Measurements from ENCODE around the gene DLX3.

Gene DLX3

DNA sequence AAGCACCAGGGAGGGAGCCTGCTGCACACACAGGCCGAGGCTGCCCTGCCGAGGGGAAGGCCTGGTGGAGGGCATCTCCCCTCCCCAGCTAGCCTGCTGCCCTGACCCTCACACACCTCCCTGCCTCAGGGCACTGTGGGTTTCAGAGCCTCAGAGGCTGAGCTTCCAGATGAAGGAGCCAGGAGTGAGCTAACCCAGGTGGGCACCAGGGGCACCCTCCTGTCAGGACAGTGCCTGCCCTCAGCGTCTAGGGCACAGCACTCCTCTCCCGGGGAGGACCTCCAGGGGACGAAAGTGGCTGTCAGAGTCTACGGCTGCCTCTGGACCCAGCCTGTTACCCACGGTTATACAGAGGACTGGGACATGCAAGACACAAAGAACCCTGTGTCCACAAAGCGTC, 48.8 kb downstream of the DLX3 start:
- H3K4me1 Mint-ChIP-seq = no peaks in the 10 kb centered on the region
- peak; percentile 18 for ATAC-seq
- H3K27ac Mint-ChIP-seq = no peak overlapping the region
- peaks cover 70% of the 10 kb centered on the region for H3K27me3 Mint-ChIP-seq
- H3K4me3 Mint-ChIP-seq = no peak overlapping the region
- no peaks in the 10 kb centered on the region for H3K36me3 Mint-ChIP-seq
- no peaks in the 10 kb centered on the region for H3K9me3 Mint-ChIP-seq

DNA sequence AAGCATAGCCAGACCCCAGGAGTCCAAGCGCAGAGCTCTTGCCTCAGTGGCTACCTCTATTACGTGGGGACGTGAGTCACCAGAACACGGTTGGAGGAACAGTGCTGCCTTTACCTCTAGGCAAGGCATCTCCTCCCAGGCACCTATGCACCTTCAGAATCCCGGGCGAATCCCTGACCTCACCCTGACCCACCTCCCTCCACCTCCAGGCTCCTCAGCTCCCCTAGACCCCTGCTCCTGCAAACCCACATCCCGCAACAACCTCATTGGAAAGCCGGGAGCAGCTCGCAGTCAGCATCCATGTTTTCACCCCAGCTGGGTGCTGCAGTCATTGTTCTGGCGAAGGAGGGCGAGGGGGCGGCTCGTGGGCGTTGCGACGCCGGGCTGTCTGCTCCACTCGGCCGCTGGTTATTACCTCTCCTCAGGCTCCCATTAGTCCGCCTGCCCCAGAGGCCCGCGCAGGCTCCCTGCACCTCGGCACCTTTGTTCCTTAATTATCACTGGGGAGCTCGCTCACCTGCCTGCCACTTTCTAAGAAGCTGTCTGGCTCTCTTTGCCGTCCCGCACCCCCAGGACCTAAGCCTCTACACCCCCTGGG, 50.7 kb downstream of the DLX3 start:
- ATAC-seq = no peak

DNA sequence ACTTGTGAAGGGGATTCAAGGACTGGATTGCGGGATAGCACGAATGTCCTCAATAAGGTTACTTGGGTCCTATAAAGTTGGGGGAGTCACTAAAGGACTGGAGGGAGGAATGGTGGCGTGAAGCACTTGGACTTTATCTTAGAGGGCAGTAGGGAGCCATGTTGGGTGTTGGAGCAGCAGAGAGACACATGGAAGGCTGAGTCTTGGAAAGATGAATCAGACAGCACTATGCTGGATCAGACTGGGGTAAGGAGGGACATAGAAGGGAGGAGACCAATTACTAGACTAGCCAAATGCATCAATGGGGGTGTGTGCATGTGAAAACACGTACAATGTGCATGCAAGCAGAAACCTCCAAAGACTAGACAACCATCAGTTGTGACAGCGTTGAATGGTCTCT, 52.1 kb downstream of the DLX3 start:
- ATAC-seq = no peak
- H3K4me3 Mint-ChIP-seq = no peak overlapping the region
- H3K4me1 Mint-ChIP-seq = no peaks in the 10 kb centered on the region
- H3K27ac Mint-ChIP-seq = no peak overlapping the region
- H3K36me3 Mint-ChIP-seq = no peaks in the 10 kb centered on the region
- H3K9me3 Mint-ChIP-seq = no peaks in the 10 kb centered on the region
- H3K27me3 Mint-ChIP-seq = peaks cover 69% of the 10 kb centered on the region

More for the DNA sequence above, 50.7 kb downstream of the DLX3 start:
- H3K27ac Mint-ChIP-seq = no peak overlapping the region
- no peaks in the 10 kb centered on the region for H3K9me3 Mint-ChIP-seq
- H3K27me3 Mint-ChIP-seq = peaks cover 73% of the 10 kb centered on the region
- H3K36me3 Mint-ChIP-seq = no peaks in the 10 kb centered on the region
- no peak overlapping the region for H3K4me3 Mint-ChIP-seq
- H3K4me1 Mint-ChIP-seq = no peaks in the 10 kb centered on the region

GRCh38 chr17:49941427-49941826, 53.6 kb downstream of the DLX3 start:
- Mint-ChIP-seq H3K4me3 (no peak overlapping the region), H3K4me1 (no peaks in the 10 kb centered on the region), H3K27me3 (peaks cover 70% of the 10 kb centered on the region), H3K27ac (no peak overlapping the region), H3K9me3 (no peaks in the 10 kb centered on the region), H3K36me3 (no peaks in the 10 kb centered on the region)
- peak; percentile 22 for ATAC-seq
